22Rv1 (cell line): Measurements from ENCODE around the gene LATS1.

Experiments used
- H3K27ac ChIP-seq: fragments of 450-650 bp; 2 replicates; pipeline ENCODE4 v1.5.1; 2017
- CTCF ChIP-seq: fragments of 450-650 bp; IDR thresholded peaks from 2 replicates; pipeline ENCODE4 v1.5.1; 2017; ENCODE audit warnings: mild to moderate bottlenecking
- ZFX ChIP-seq: fragments of 450-650 bp; IDR thresholded peaks from 2 replicates; pipeline ENCODE4 v1.6.1; 2017; ENCODE audit warnings: antibody characterized with exemption, borderline replicate concordance

LATS1 gene

GRCh38 chr6:149628875-149629510 is 88.9 kb downstream of the LATS1 start:
- no peak overlapping the region for H3K27ac ChIP-seq
- TF ChIP-seq ZFX (no peak), CTCF (no peak)

- TF ChIP-seq CTCF (no peak), ZFX (no peak)
These were observed 90.2 kb downstream of the LATS1 start for GRCh38 chr6:149627672-149628071.

GRCh38 chr6:149615805-149616204 is 102.1 kb downstream of the LATS1 start:
- H3K27ac ChIP-seq: no peak overlapping the region
- TF ChIP-seq CTCF (no peak), ZFX (no peak)

More at GRCh38 chr6:149627672-149628071, 90.2 kb downstream of the LATS1 start:
- no peak overlapping the region for H3K27ac ChIP-seq

- TF ChIP-seq ZFX (no peak), CTCF (no peak)
- no peak overlapping the region for H3K27ac ChIP-seq
These were observed 103.6 kb downstream of the LATS1 start for GRCh38 chr6:149614337-149614736.

GRCh38 chr6:149608381-149608982 is 109.4 kb downstream of the LATS1 start:
- H3K27ac ChIP-seq: no peak overlapping the region
- no peak for TF ChIP-seq ZFX
- no peak for TF ChIP-seq CTCF
